Loucy (cell line): ENCODE data around the gene PKDREJ.

ENCODE experiments used
- H2AFZ ChIP-seq: fragments of 200-600 bp; sonication (generic); 2 replicates; pipeline ENCODE4 v1.6.0; 2016; ENCODE audit warnings: antibody characterized with exemption, mild to moderate bottlenecking, low read length, moderate library complexity
- H3F3A ChIP-seq: fragments of 200-600 bp; 2 replicates; pipeline ENCODE4 v1.6.0; 2016; ENCODE audit warnings: antibody characterized with exemption, low read depth, mild to moderate bottlenecking
- H3K27me3 ChIP-seq: fragments of 200-600 bp; sonication (generic); 2 replicates; pipeline ENCODE4 v1.6.1; 2014; ENCODE audit warnings: low read length, mild to moderate bottlenecking; ENCODE audit not compliant: insufficient read depth, poor library complexity, severe bottlenecking
- H3K36me3 ChIP-seq: fragments of 200-600 bp; sonication (generic); 2 replicates; pipeline ENCODE4 v1.6.1; 2016; ENCODE audit warnings: low read length; ENCODE audit not compliant: insufficient read depth
- H3K4me1 ChIP-seq: fragments of 200-600 bp; sonication (generic); 2 replicates; pipeline ENCODE4 v1.5.1; 2014; ENCODE audit warnings: low read length, mild to moderate bottlenecking; ENCODE audit not compliant: insufficient read depth, poor library complexity, severe bottlenecking
- H3K4me2 ChIP-seq: fragments of 200-600 bp; sonication (generic); 2 replicates; pipeline ENCODE4 v1.6.0; 2014; ENCODE audit warnings: antibody characterized with exemption, low read length, low read depth, mild to moderate bottlenecking; ENCODE audit not compliant: poor library complexity, severe bottlenecking
- H3K4me3 ChIP-seq: fragments of 200-600 bp; sonication (generic); 2 replicates; pipeline ENCODE4 v1.5.1; 2014; ENCODE audit warnings: low read length, mild to moderate bottlenecking, mixed read lengths; ENCODE audit not compliant: poor library complexity, severe bottlenecking
- H3K79me2 ChIP-seq: fragments of 200-600 bp; sonication (generic); 2 replicates; pipeline ENCODE4 v1.6.1; 2014; ENCODE audit warnings: low read length; ENCODE audit not compliant: insufficient read depth
- H3K9ac ChIP-seq: fragments of 200-600 bp; sonication (generic); 2 replicates; pipeline ENCODE4 v1.6.0; 2014; ENCODE audit warnings: mild to moderate bottlenecking, low read depth, low read length, moderate library complexity; ENCODE audit not compliant: poor library complexity, severe bottlenecking
- H3K9me2 ChIP-seq: fragments of 200-600 bp; sonication (generic); replicated peaks from 2 replicates; pipeline ENCODE4 v1.6.1; 2016; ENCODE audit warnings: low read depth, low read length, mixed read lengths
- H3K9me3 ChIP-seq: fragments of 200-600 bp; sonication (generic); 2 replicates; pipeline ENCODE4 v1.6.1; 2014; ENCODE audit warnings: mild to moderate bottlenecking, antibody characterized with exemption, low read length, low read depth; ENCODE audit not compliant: insufficient read depth
- H4K20me1 ChIP-seq: fragments of 200-600 bp; sonication (generic); 2 replicates; pipeline ENCODE4 v1.6.0; 2014; ENCODE audit warnings: antibody characterized with exemption, low read length, mild to moderate bottlenecking; ENCODE audit not compliant: insufficient read depth, poor library complexity, severe bottlenecking
- EZH2phosphoT487 ChIP-seq: fragments of 200-600 bp; IDR thresholded peaks from 2 replicates; pipeline ENCODE4 v1.6.1; 2018; ENCODE audit warnings: antibody characterized with exemption, mild to moderate bottlenecking, moderate library complexity, borderline replicate concordance
- TF ChIP-seq, protein P1 (sequence below): fragments of 200-600 bp; sonication (generic); conservative IDR thresholded peaks from 2 replicates; pipeline ENCODE4 v1.5.1; 2014; ENCODE audit warnings: mild to moderate bottlenecking, antibody characterized with exemption, low read length

Gene PKDREJ

DNA sequence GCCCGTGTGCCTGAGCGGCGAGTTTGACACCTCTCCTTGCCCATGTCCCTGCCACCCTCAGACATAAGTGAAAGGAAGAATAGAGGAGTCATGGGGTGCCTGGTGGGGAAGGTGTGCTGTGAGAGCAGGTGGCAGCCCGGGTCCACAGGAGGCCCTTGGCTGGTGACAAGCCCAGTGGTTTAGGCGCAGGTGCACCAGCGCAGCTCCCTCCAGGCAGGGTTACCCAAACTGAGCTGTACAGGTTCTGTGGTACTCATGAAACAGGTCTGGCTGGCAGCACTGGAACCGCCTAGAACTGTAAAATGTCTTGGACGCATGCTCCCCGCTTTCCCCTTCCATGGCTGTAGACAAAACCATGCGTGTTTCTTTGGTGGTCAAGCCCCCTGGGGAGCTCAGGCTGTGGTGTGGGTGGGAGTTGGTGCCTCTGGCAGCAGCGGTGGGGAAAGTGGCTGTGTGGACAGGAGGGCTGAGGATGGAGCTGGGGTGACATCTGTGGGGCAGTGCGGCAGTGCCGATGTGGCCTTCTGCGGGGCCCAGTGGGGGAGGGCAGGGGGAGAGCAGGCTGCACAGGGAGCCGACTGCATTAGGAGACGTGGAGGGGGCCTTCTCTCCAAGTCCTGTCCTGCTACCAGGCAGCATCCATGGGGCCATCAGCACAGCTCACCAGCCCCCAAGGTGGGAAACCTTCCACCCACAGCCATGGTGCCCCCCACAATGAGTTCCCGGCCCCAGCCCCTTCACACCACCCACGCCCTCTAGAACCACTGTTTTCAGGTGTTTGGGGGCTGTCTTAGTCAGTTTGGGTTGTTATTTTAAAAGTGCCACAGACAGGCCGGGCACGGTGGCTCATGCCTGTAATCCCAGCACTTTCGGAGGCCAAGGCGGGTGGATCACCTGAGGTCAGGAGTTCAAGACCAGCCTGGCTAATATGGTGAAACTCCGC, 28.0 kb upstream of the PKDREJ start:
- Histone ChIP-seq H3K36me3 (peaks cover 8% of the 10 kb centered on the region; the same call in 1 of the 2 replicates), H3K79me2 (peaks cover 37% of the 10 kb centered on the region), H3F3A (no peaks in the 10 kb centered on the region), H3K4me1 (peaks cover 72% of the 10 kb centered on the region), H3K9me3 (no peaks in the 10 kb centered on the region), H3K9me2 (no peaks in the 10 kb centered on the region), H3K9ac (peak overlapping the region; percentile 84), H3K27me3 (no peaks in the 10 kb centered on the region), H4K20me1 (no peaks in the 10 kb centered on the region), H2AFZ (no peak overlapping the region), H3K4me3 (no peak overlapping the region), H3K4me2 (no peak overlapping the region)
- no peak for TF ChIP-seq EZH2phosphoT487
- TF ChIP-seq, protein P1, sequence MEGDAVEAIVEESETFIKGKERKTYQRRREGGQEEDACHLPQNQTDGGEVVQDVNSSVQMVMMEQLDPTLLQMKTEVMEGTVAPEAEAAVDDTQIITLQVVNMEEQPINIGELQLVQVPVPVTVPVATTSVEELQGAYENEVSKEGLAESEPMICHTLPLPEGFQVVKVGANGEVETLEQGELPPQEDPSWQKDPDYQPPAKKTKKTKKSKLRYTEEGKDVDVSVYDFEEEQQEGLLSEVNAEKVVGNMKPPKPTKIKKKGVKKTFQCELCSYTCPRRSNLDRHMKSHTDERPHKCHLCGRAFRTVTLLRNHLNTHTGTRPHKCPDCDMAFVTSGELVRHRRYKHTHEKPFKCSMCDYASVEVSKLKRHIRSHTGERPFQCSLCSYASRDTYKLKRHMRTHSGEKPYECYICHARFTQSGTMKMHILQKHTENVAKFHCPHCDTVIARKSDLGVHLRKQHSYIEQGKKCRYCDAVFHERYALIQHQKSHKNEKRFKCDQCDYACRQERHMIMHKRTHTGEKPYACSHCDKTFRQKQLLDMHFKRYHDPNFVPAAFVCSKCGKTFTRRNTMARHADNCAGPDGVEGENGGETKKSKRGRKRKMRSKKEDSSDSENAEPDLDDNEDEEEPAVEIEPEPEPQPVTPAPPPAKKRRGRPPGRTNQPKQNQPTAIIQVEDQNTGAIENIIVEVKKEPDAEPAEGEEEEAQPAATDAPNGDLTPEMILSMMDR, result no peak

- Histone ChIP-seq H3K36me3 (peaks cover 10% of the 10 kb centered on the region; the same call in 1 of the 2 replicates), H3K27me3 (no peaks in the 10 kb centered on the region), H4K20me1 (no peaks in the 10 kb centered on the region), H3K4me2 (peak overlapping the region; percentile 73), H3K9ac (peak overlapping the region; percentile 84), H3K4me1 (peaks cover 65% of the 10 kb centered on the region), H3K9me3 (no peaks in the 10 kb centered on the region), H3K4me3 (no peak overlapping the region), H3K9me2 (no peaks in the 10 kb centered on the region), H3F3A (no peaks in the 10 kb centered on the region), H2AFZ (no peak overlapping the region), H3K79me2 (peaks cover 29% of the 10 kb centered on the region)
- TF ChIP-seq, protein P1, result no peak
- no peak for TF ChIP-seq EZH2phosphoT487
These were observed 27.1 kb upstream of the PKDREJ start for GRCh38 chr22:46290121-46290842.

DNA sequence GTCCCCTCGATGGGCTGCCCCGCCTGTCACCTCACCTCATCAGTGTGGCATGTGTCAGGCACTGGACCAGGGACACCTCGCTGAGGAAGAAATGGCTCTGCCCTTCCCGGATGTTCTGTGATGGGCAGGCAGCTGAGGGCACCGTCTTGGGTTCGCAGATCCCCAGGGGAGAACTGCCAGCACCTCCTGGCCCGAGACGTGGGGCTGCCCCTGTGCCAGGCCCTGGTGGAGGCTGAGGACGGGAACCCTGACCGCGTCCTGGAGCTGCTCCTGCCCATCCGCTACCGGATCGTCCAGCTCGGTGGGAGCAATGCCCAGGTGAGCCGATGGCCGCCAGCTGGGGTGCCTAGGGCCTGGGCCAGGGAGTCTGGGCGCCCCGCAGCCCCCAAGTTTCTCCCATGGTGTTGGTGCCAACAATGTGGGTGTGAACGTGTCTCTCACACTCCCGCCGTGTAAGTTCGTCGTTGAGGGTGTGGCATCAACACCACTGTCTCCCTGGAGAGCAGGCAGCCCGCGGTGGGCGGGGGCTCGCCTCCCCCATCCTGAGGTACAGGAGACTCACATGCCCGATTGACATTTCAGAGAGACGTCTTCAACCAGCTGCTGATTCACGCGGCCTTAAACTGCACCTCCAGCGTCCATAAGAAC, 26.2 kb upstream of the PKDREJ start:
- peak overlapping the region; percentile 84 for H3K9ac ChIP-seq

More for the DNA sequence above, 26.2 kb upstream of the PKDREJ start:
- Histone ChIP-seq H3K36me3 (peaks cover 17% of the 10 kb centered on the region; the same call in 1 of the 2 replicates), H4K20me1 (no peaks in the 10 kb centered on the region), H3K9me2 (no peaks in the 10 kb centered on the region), H3F3A (no peaks in the 10 kb centered on the region), H3K4me1 (peaks cover 57% of the 10 kb centered on the region), H3K9me3 (no peaks in the 10 kb centered on the region), H3K27me3 (no peaks in the 10 kb centered on the region), H3K79me2 (peaks cover 21% of the 10 kb centered on the region; the same call in 1 of the 2 replicates), H2AFZ (no peak overlapping the region), H3K4me2 (peak overlapping the region; percentile 73), H3K4me3 (peak overlapping the region; percentile 64)
- no peak for TF ChIP-seq EZH2phosphoT487
- TF ChIP-seq, protein P1, result no peak
